Activated CD4-positive, alpha-beta T cell treated with anti-CD3 and anti-CD28 coated beads, Interleukin-2, amount 50 U/mL, for 16 hours (primary cell): ENCODE results near the gene SLC6A5.
"Not testable (repeated sequence)": the region's sequence is repeated elsewhere in the genome, so short reads cannot be mapped to it uniquely, and the experiment has no call there.

Source experiments
- DNase-seq: peaks from one replicate; pipeline ENCODE4 v3.0.0-alpha.2; 2020

SLC6A5 gene

GRCh38 chr11:20599221-20600019 is at the start of gene SLC6A5:
TSS of gene SLC6A5 (plus strand) at chr11:20599608. CDS start at chr11:20599673, 65 bp downstream.
- peak; percentile 37 for DNase-seq

GRCh38 chr11:20551096-20551495 is 48.3 kb upstream of the SLC6A5 start:
- DNase-seq: no peak

GRCh38 chr11:20555783-20556182 is 43.6 kb upstream of the SLC6A5 start:
- DNase-seq: no peak

- DNase-seq: not testable (repeated sequence)
Measured at GRCh38 chr11:20556396-20556795, 43.0 kb upstream of the SLC6A5 start.

GRCh38 chr11:20558741-20559140 is 40.7 kb upstream of the SLC6A5 start:
- DNase-seq: no peak

- DNase-seq: no peak
Measured at GRCh38 chr11:20559523-20560300, 39.7 kb upstream of the SLC6A5 start.

GRCh38 chr11:20561915-20562314 is 37.5 kb upstream of the SLC6A5 start:
- no peak for DNase-seq

- DNase-seq: no peak
Measured at GRCh38 chr11:20563866-20564265, 35.5 kb upstream of the SLC6A5 start.

GRCh38 chr11:20564846-20565635 is 34.4 kb upstream of the SLC6A5 start:
- DNase-seq: no peak

- not testable (repeated sequence) for DNase-seq
Measured at GRCh38 chr11:20566115-20566514, 33.3 kb upstream of the SLC6A5 start.

- DNase-seq: no peak
Measured at GRCh38 chr11:20566591-20567434, 32.6 kb upstream of the SLC6A5 start.

- DNase-seq: not testable (repeated sequence)
Measured at GRCh38 chr11:20579725-20580124, 19.7 kb upstream of the SLC6A5 start.

- no peak for DNase-seq
Measured at GRCh38 chr11:20583201-20583600, 16.2 kb upstream of the SLC6A5 start.

- no peak for DNase-seq
Measured at GRCh38 chr11:20584093-20584774, 15.2 kb upstream of the SLC6A5 start.

GRCh38 chr11:20589796-20590195 is 9.6 kb upstream of the SLC6A5 start:
- DNase-seq: no peak

GRCh38 chr11:20590381-20590780 is 9.0 kb upstream of the SLC6A5 start:
- DNase-seq: no peak

GRCh38 chr11:20592741-20593140 is 6.7 kb upstream of the SLC6A5 start:
- no peak for DNase-seq

- no peak for DNase-seq
Measured at GRCh38 chr11:20594274-20595061, 4.9 kb upstream of the SLC6A5 start.

GRCh38 chr11:20595101-20595500 is 4.3 kb upstream of the SLC6A5 start:
- no peak for DNase-seq

- no peak for DNase-seq
Measured at GRCh38 chr11:20596205-20597153, 2.9 kb upstream of the SLC6A5 start.
